OCI-LY7 (cell line): ENCODE data around the gene SKA2. TPM values are rescaled to one million over a fixed set of nuclear protein-coding genes. Genes with fewer than 3 reads are reported as not detected.
"Not testable (repeated sequence)": the region's sequence is repeated elsewhere in the genome, so short reads cannot be mapped to it uniquely, and the experiment has no call there.

Source experiments
- BruUV-seq: library from RNA; stranded (reverse); fragments of 400-500 nt; replicated peaks from 2 replicates; lab custom pipeline; 2021; lab: Mats Ljungman, UMichigan
- CTCF ChIA-PET: fragments of 300-600 bp; sonication (Branson Sonifier 250); formaldehyde crosslinking; loops from one replicate; lab custom pipeline; 2022; ENCODE audit warnings: antibody characterized with exemption; ENCODE audit not compliant: unreplicated experiment; lab: Charles Lee
- POLR2A ChIA-PET: fragments of 300-600 bp; sonication (Branson Sonifier 250); formaldehyde crosslinking; loops from one replicate; lab custom pipeline; 2022; ENCODE audit warnings: antibody characterized with exemption; lab: Charles Lee
- DNase-seq: peaks from one replicate; pipeline ENCODE4 v3.0.0-alpha.2; 2015; ENCODE audit warnings: low spot score
- H2AFZ ChIP-seq: fragments of 200-600 bp; sonication (generic), shearing (Covaris generic); 2 replicates; pipeline ENCODE4 v1.6.1; 2014; ENCODE audit warnings: mild to moderate bottlenecking, antibody characterized with exemption, low read length, moderate library complexity
- H3K27ac ChIP-seq: fragments of 200-600 bp; sonication (generic); 2 replicates; pipeline ENCODE4 v1.5.1; 2014; ENCODE audit warnings: mixed run types, low read depth, mild to moderate bottlenecking, moderate library complexity, low read length, inconsistent platforms; ENCODE audit not compliant: poor library complexity, severe bottlenecking
- H3K36me3 ChIP-seq: fragments of 200-600 bp; sonication (generic); 2 replicates; pipeline ENCODE4 v1.6.1; 2014; ENCODE audit warnings: mild to moderate bottlenecking, antibody characterized with exemption, low read length, moderate library complexity, mixed read lengths; ENCODE audit not compliant: insufficient read depth
- H3K4me1 ChIP-seq: fragments of 200-600 bp; sonication (generic); 2 replicates; pipeline ENCODE4 v1.5.1; 2014; ENCODE audit warnings: mild to moderate bottlenecking, low read length; ENCODE audit not compliant: insufficient read depth, poor library complexity, severe bottlenecking
- H3K4me2 ChIP-seq: fragments of 200-600 bp; sonication (generic); 2 replicates; pipeline ENCODE4 v1.6.1; 2014; ENCODE audit warnings: mild to moderate bottlenecking, low read length
- H3K4me3 ChIP-seq: fragments of 200-600 bp; sonication (generic); 2 replicates; pipeline ENCODE4 v1.5.1; 2014; ENCODE audit warnings: mild to moderate bottlenecking, low read depth, low read length; ENCODE audit not compliant: poor library complexity, severe bottlenecking
- H3K79me2 ChIP-seq: fragments of 200-600 bp; sonication (generic); 2 replicates; pipeline ENCODE4 v1.6.1; 2016; ENCODE audit warnings: low read depth, mild to moderate bottlenecking, low read length, moderate library complexity, mixed read lengths; ENCODE audit not compliant: insufficient read depth
- H3K9me2 ChIP-seq: fragments of 200-600 bp; sonication (generic); 2 replicates; pipeline ENCODE4 v1.6.1; 2016; ENCODE audit warnings: mild to moderate bottlenecking, low read length, mixed read lengths; ENCODE audit not compliant: insufficient read depth
- H3K9me3 ChIP-seq: fragments of 200-600 bp; sonication (generic); 2 replicates; pipeline ENCODE4 v1.6.1; 2014; ENCODE audit warnings: mild to moderate bottlenecking, mixed run types, low read length, mixed read lengths
- H4K20me1 ChIP-seq: fragments of 200-600 bp; sonication (generic); 2 replicates; pipeline ENCODE4 v1.6.1; 2014; ENCODE audit warnings: mild to moderate bottlenecking, antibody characterized with exemption, low read length, moderate library complexity, mixed read lengths; ENCODE audit not compliant: insufficient read depth
- EZH2phosphoT487 ChIP-seq: fragments of 200-600 bp; sonication (generic); IDR thresholded peaks from 2 replicates; pipeline ENCODE4 v1.6.1; 2018; ENCODE audit warnings: low read depth, borderline replicate concordance, mild to moderate bottlenecking, mixed run types, antibody characterized with exemption, low read length, moderate library complexity, mixed read lengths
- intact Hi-C: fragments of 100-400 bp; cut with micrococcal nuclease; formaldehyde crosslinking; loops from one replicate; pipeline ENCODE4 v1.10.0; 2022; ENCODE audit not compliant: unreplicated experiment
- total RNA-seq, 2 experiments: library from RNA; depleted of rRNA in 1 of 2; stranded (reverse); fragments of >200 nt in 1 of 2; shearing (Covaris generic) in 1 of 2; gene quantifications; 2 replicates each; pipeline ENCODE4 v1.2.3, GENCODE V29; 2014 to 2022
- TF ChIP-seq, protein P1 (sequence below): fragments of 200-600 bp; sonication (generic); conservative IDR thresholded peaks from 2 replicates; pipeline ENCODE4 v1.5.1; 2014; ENCODE audit warnings: mild to moderate bottlenecking, antibody characterized with exemption, low read length, moderate library complexity, mixed read lengths

The SKA2 gene
- total RNA-seq, 2 experiments from 2014 or later = 82.5 to 106 TPM

DNA sequence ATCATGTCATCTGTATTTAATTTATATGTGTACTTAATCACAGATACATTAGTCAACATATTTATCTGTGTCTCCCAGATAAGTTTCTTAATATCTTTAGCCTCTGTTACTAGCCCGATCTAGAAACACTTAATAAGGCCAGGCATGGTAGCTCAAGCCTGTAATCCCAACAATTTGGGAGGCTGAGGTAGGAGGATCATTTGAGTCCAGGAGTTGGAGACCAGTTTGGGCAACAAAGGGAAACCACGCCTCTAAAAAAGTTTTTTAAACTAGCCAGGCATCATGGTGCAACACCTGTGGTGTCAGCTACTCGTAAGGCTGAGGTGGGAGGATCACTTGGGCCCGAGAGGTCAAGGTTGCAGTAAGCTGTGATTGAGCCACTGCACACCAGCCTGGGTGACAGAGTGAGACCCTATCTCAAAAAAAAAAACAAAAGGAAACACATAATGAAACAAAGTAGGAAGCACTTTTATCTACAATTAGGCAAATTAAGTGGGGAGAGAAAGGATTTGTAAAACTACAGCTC, 9.4 kb downstream of the SKA2 start:
- Histone ChIP-seq H3K4me1 (peaks cover 12% of the 10 kb centered on the region), H3K4me2 (no peak overlapping the region), H4K20me1 (peaks cover 19% of the 10 kb centered on the region), H3K36me3 (peaks cover 67% of the 10 kb centered on the region), H3K9me3 (no peaks in the 10 kb centered on the region), H3K27ac (no peak overlapping the region), H3K79me2 (peaks cover 98% of the 10 kb centered on the region), H3K4me3 (no peak overlapping the region), H3K9me2 (no peaks in the 10 kb centered on the region), H2AFZ (no peak overlapping the region)
- ChIA-PET CTCF (no interaction called here), POLR2A (interaction anchor here (0.9 to 1.4 kb wide), 3 partner anchors 12 to 29 kb away, joined by 4 read pairs; no protein-coding TSS in a partner anchor)
- intact Hi-C loops = no loop called here
- no TSS peak for BruUV-seq
- DNase-seq = no peak
- TF ChIP-seq EZH2phosphoT487 = no peak
- TF ChIP-seq, protein P1, sequence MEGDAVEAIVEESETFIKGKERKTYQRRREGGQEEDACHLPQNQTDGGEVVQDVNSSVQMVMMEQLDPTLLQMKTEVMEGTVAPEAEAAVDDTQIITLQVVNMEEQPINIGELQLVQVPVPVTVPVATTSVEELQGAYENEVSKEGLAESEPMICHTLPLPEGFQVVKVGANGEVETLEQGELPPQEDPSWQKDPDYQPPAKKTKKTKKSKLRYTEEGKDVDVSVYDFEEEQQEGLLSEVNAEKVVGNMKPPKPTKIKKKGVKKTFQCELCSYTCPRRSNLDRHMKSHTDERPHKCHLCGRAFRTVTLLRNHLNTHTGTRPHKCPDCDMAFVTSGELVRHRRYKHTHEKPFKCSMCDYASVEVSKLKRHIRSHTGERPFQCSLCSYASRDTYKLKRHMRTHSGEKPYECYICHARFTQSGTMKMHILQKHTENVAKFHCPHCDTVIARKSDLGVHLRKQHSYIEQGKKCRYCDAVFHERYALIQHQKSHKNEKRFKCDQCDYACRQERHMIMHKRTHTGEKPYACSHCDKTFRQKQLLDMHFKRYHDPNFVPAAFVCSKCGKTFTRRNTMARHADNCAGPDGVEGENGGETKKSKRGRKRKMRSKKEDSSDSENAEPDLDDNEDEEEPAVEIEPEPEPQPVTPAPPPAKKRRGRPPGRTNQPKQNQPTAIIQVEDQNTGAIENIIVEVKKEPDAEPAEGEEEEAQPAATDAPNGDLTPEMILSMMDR = no peak

GRCh38 chr17:59141860-59142259, 13.1 kb downstream of the SKA2 start:
- H3K27ac ChIP-seq = no peak overlapping the region
- CTCF ChIA-PET = no interaction called here
- H3K4me3 ChIP-seq = no peak overlapping the region
- no peak overlapping the region for H3K4me2 ChIP-seq
- no peak overlapping the region for H2AFZ ChIP-seq
- H3K36me3 ChIP-seq = peaks cover 52% of the 10 kb centered on the region
- POLR2A ChIA-PET = interaction anchor here (0.7 kb wide), 1 partner anchor 97 kb away, joined by 3 read pairs; no protein-coding TSS in a partner anchor
- H3K4me1 ChIP-seq = no peaks in the 10 kb centered on the region
- intact Hi-C loops = no loop called here
- no peaks in the 10 kb centered on the region for H3K9me2 ChIP-seq
- H3K9me3 ChIP-seq = no peaks in the 10 kb centered on the region
- DNase-seq = no peak
- BruUV-seq = no TSS peak
- TF ChIP-seq, protein P1 = no peak
- no peak for TF ChIP-seq EZH2phosphoT487
- peaks cover 21% of the 10 kb centered on the region for H4K20me1 ChIP-seq
- H3K79me2 ChIP-seq = peaks cover 98% of the 10 kb centered on the region

- Histone ChIP-seq H3K79me2 (peaks cover 98% of the 10 kb centered on the region), H2AFZ (no peak overlapping the region), H3K4me3 (no peak overlapping the region), H3K4me2 (no peak overlapping the region), H3K4me1 (no peaks in the 10 kb centered on the region), H3K27ac (no peak overlapping the region), H4K20me1 (peaks cover 16% of the 10 kb centered on the region; the same call in 1 of the 2 replicates), H3K9me3 (no peaks in the 10 kb centered on the region), H3K36me3 (peaks cover 35% of the 10 kb centered on the region), H3K9me2 (no peaks in the 10 kb centered on the region)
- no TSS peak for BruUV-seq
- POLR2A ChIA-PET = interaction anchor here (0.7 kb wide), 1 partner anchor 57 kb away, joined by 6 read pairs; no protein-coding TSS in a partner anchor
- TF ChIP-seq, protein P1 = no peak
- no peak for TF ChIP-seq EZH2phosphoT487
- CTCF ChIA-PET = no interaction called here
- intact Hi-C loops = no loop called here
- DNase-seq = no peak
These were observed 15.0 kb downstream of the SKA2 start for GRCh38 chr17:59139939-59140338.

GRCh38 chr17:59138339-59138738, 16.6 kb downstream of the SKA2 start:
- POLR2A ChIA-PET = not testable (repeated sequence)

More at GRCh38 chr17:59138339-59138738, 16.6 kb downstream of the SKA2 start:
- H3K4me3 ChIP-seq, BruUV-seq, H3K9me3 ChIP-seq, H3K27ac ChIP-seq, H3K4me1 ChIP-seq, H2AFZ ChIP-seq, DNase-seq, H3K9me2 ChIP-seq, H3K4me2 ChIP-seq, intact Hi-C loops, CTCF ChIA-PET: not testable (repeated sequence)
- Histone ChIP-seq H3K79me2 (peaks cover 98% of the 10 kb centered on the region), H3K36me3 (peaks cover 27% of the 10 kb centered on the region), H4K20me1 (peaks cover 25% of the 10 kb centered on the region)
